HepG2 (cell line): ENCODE measurements around the gene CDC42EP4. TPM values are rescaled to one million over a fixed set of nuclear protein-coding genes. Genes with fewer than 3 reads are reported as not detected.
A peak's percentile ranks its signal among the peaks of the same experiment; 100 is the strongest.

Experiments
- FLYWCH1 ChIP-seq: sonication (generic); formaldehyde crosslinking; IDR thresholded peaks from 2 replicates; pipeline ENCODE4 v1.8.1; 2023; ENCODE audit warnings: mild to moderate bottlenecking, missing genetic modification reagents
- HIC2 ChIP-seq: sonication (generic); formaldehyde crosslinking; IDR thresholded peaks from 2 replicates; pipeline ENCODE4 v1.9.0; 2022; ENCODE audit warnings: low read depth, missing genetic modification reagents
- MBD4 ChIP-seq: IDR thresholded peaks from 2 replicates; pipeline ENCODE4 v1.6.1; 2012; ENCODE audit warnings: low read length, inconsistent platforms, borderline replicate concordance
- ZFP91 ChIP-seq: sonication (generic); formaldehyde crosslinking; IDR thresholded peaks from 2 replicates; pipeline ENCODE4 v1.9.0; 2022; ENCODE audit warnings: missing genetic modification reagents, mild to moderate bottlenecking, borderline replicate concordance
- ZNF331 ChIP-seq: sonication (generic); formaldehyde crosslinking; IDR thresholded peaks from 2 replicates; pipeline ENCODE4 v1.4.0; 2020; ENCODE audit warnings: missing genetic modification reagents
- ZNF564 ChIP-seq: sonication (generic); formaldehyde crosslinking; IDR thresholded peaks from 2 replicates; pipeline ENCODE4 v1.8.1; 2023; ENCODE audit warnings: mild to moderate bottlenecking, missing genetic modification reagents
- ZNF7 ChIP-seq: IDR thresholded peaks from 2 replicates; pipeline ENCODE4 v1.6.1; 2016; ENCODE audit warnings: missing biosample characterization, missing genetic modification reagents
- ZNF800 ChIP-seq: sonication (generic); formaldehyde crosslinking; IDR thresholded peaks from 2 replicates; pipeline ENCODE4 v1.4.0; 2020; ENCODE audit warnings: missing genetic modification reagents
- polyA plus RNA-seq, 8 experiments: library from polyadenylated mRNA; depleted of rRNA in 3 of 8; stranded (reverse) in 7 of 8; unstranded in 1 of 8; fragments of >200 nt; fragmentation: Illumina TruSeq in 4 of 8; extraction: Trizol in 4 of 8; gene quantifications; 2 replicates each; pipeline versions ENCODE4 v1.2.1 to v1.2.3, GENCODE V29; 2011 to 2016; ENCODE audit warnings: low read depth in 4 of 8, missing spikeins in 1 of 8, mixed read lengths in 1 of 8; ENCODE audit not compliant: insufficient read depth in 1 of 8
- total RNA-seq, 5 experiments: library from RNA; depleted of rRNA; stranded (reverse); fragments of >200 nt; fragmentation: Illumina TruSeq; extraction: Trizol; gene quantifications; 2 replicates each; pipeline ENCODE4 v1.2.3, GENCODE V29; 2016; ENCODE audit warnings: low read depth in 1 of 5

CDC42EP4 gene
- total and polyA plus RNA-seq, 2 of the 13 experiments (the other 11 are each of a cell fraction or from before 2014, with no cell fraction given), result 19.0 to 54.0 TPM

- peak; percentile 98 for TF ChIP-seq ZFP91
- TF ChIP-seq FLYWCH1 (CRISPR knock-in tag), result no peak
- TF ChIP-seq HIC2 (CRISPR knock-in tag), result no peak
- TF ChIP-seq ZNF564 (CRISPR knock-in tag), result no peak
- peak; percentile 10; the same call in 1 of the 2 replicates for TF ChIP-seq ZNF331
- TF ChIP-seq ZNF7 (CRISPR knock-in tag), result no peak
- no peak for TF ChIP-seq MBD4
- no peak for TF ChIP-seq ZNF800 (CRISPR knock-in tag)
These were observed 50.2 kb downstream of the CDC42EP4 start, which contains the start of gene CPSF4L (continued) for GRCh38 chr17:73261617-73261951.
